IMR-90 (cell line): ENCODE data around the gene DAD1. TPM values are rescaled to one million over a fixed set of nuclear protein-coding genes. Genes with fewer than 3 reads are reported as not detected.

Source experiments
- ATAC-seq: fragments of 200-7000 bp; cut with Tn5 transposase; 2 replicates; pipeline ENCODE4 v1.9.1; 2020; ENCODE audit warnings: low read depth, mild to moderate bottlenecking, moderate library complexity
- Bru-seq: library from RNA; stranded (reverse); fragments of 400-500 nt; gene quantifications from one replicate; lab custom pipeline; 2021; lab: Mats Ljungman, UMichigan
- BruChase-seq, 2 experiments: library from RNA; stranded (reverse); fragments of 400-500 nt; gene quantifications; one replicate each; lab custom pipeline; 2021; lab: Mats Ljungman, UMichigan
- BruUV-seq: library from RNA; stranded (reverse); fragments of 400-500 nt; replicated peaks from 2 replicates; lab custom pipeline; 2021; lab: Mats Ljungman, UMichigan
- CTCF ChIA-PET: fragments of 300-600 bp; formaldehyde crosslinking; extraction: SDS; loops from one replicate; lab custom pipeline; 2021; ENCODE audit warnings: antibody characterized with exemption; lab: Yijun Ruan, JAX
- POLR2A ChIA-PET: fragments of 300-600 bp; sonication (Branson Sonifier 250); formaldehyde crosslinking; loops from one replicate; lab custom pipeline; 2022; ENCODE audit warnings: antibody characterized with exemption; ENCODE audit not compliant: unreplicated experiment; lab: Charles Lee
- DNase-seq: peaks from one replicate; pipeline ENCODE4 v3.0.0; 2013
- H2AFZ ChIP-seq: replicated peaks from 2 replicates; pipeline ENCODE3; 2013; ENCODE audit warnings: low read length, mild to moderate bottlenecking; ENCODE audit not compliant: poor library complexity
- H2AK5ac ChIP-seq: 2 replicates; pipeline ENCODE4 v1.6.1; 2013; ENCODE audit warnings: low read depth, low read length, inconsistent platforms
- H2AK9ac ChIP-seq: replicated peaks from 2 replicates; pipeline ENCODE3; 2013; ENCODE audit warnings: mild to moderate bottlenecking, low read depth, low read length, moderate library complexity; ENCODE audit not compliant: poor library complexity
- H2BK120ac ChIP-seq: 2 replicates; pipeline ENCODE4 v1.6.1; 2013; ENCODE audit warnings: low read depth, low read length, inconsistent platforms
- H2BK15ac ChIP-seq: 3 replicates; pipeline ENCODE4 v1.6.1; 2013; ENCODE audit warnings: low read depth, low read length, inconsistent platforms
- H2BK20ac ChIP-seq: 2 replicates; pipeline ENCODE4 v1.6.1; 2013; ENCODE audit warnings: low read depth, mild to moderate bottlenecking, inconsistent platforms, low read length, moderate library complexity
- H2BK5ac ChIP-seq: 2 replicates; pipeline ENCODE4 v1.6.1; 2013; ENCODE audit warnings: mild to moderate bottlenecking, low read depth, low read length, inconsistent platforms; ENCODE audit not compliant: poor library complexity, severe bottlenecking
- H3K14ac ChIP-seq: replicated peaks from 2 replicates; pipeline ENCODE4 v1.6.1; 2013; ENCODE audit warnings: low read depth, low read length, inconsistent platforms
- H3K18ac ChIP-seq: 2 replicates; pipeline ENCODE4 v1.6.1; 2013; ENCODE audit warnings: low read depth, low read length, control low read depth
- H3K23ac ChIP-seq: 2 replicates; pipeline ENCODE4 v1.6.1; 2013; ENCODE audit warnings: low read depth, low read length, inconsistent platforms
- H3K27ac ChIP-seq: 2 replicates; pipeline ENCODE4 v1.5.1; 2013; ENCODE audit warnings: mild to moderate bottlenecking, control low read depth, low read length; ENCODE audit not compliant: insufficient read depth
- H3K27me3 ChIP-seq: 2 replicates; pipeline ENCODE4 v1.6.1; 2013; ENCODE audit warnings: low read length; ENCODE audit not compliant: control insufficient read depth, insufficient read depth
- H3K36me3 ChIP-seq: 2 replicates; pipeline ENCODE4 v1.6.1; 2013; ENCODE audit warnings: low read length, mixed read lengths; ENCODE audit not compliant: control insufficient read depth, insufficient read depth
- H3K4ac ChIP-seq: 2 replicates; pipeline ENCODE4 v1.6.1; 2013; ENCODE audit warnings: low read depth, low read length, inconsistent platforms
- H3K4me1 ChIP-seq: 2 replicates; pipeline ENCODE4 v1.6.1; 2013; ENCODE audit warnings: low read length, mixed read lengths; ENCODE audit not compliant: control insufficient read depth, insufficient read depth
- H3K4me2 ChIP-seq: 2 replicates; pipeline ENCODE4 v1.6.1; 2013; ENCODE audit warnings: low read depth, mild to moderate bottlenecking, control low read depth, low read length, moderate library complexity
- H3K4me3 ChIP-seq: 2 replicates; pipeline ENCODE4 v1.5.1; 2013; ENCODE audit warnings: low read depth, mild to moderate bottlenecking, control low read depth, low read length, moderate library complexity; ENCODE audit not compliant: insufficient read depth
- H3K56ac ChIP-seq: 2 replicates; pipeline ENCODE4 v1.6.1; 2013; ENCODE audit warnings: low read length, inconsistent platforms; ENCODE audit not compliant: insufficient read depth; ENCODE audit errors: extremely low read depth
- H3K79me1 ChIP-seq, 2 experiments: 2 replicates each; pipeline ENCODE4 v1.6.1; 2013; ENCODE audit warnings: low read length in 2 of 2, inconsistent platforms in 1 of 2, low read depth in 1 of 2
- H3K9ac ChIP-seq: 2 replicates; pipeline ENCODE4 v1.6.1; 2013; ENCODE audit warnings: low read depth, low read length, control low read depth
- H3K9me1 ChIP-seq: 2 replicates; pipeline ENCODE4 v1.6.1; 2013; ENCODE audit warnings: low read length, inconsistent platforms; ENCODE audit not compliant: insufficient read depth
- H3K9me3 ChIP-seq: 2 replicates; pipeline ENCODE4 v1.6.1; 2013; ENCODE audit warnings: low read length; ENCODE audit not compliant: control insufficient read depth, insufficient read depth
- H4K20me1 ChIP-seq: 2 replicates; pipeline ENCODE4 v1.6.1; 2013; ENCODE audit warnings: low read length, inconsistent platforms; ENCODE audit not compliant: insufficient read depth
- H4K5ac ChIP-seq: 2 replicates; pipeline ENCODE4 v1.6.1; 2013; ENCODE audit warnings: mild to moderate bottlenecking, low read depth, low read length, control low read depth
- H4K8ac ChIP-seq, 2 experiments: 2 replicates each; pipeline ENCODE4 v1.6.1; 2013; ENCODE audit warnings: low read depth in 2 of 2, low read length in 2 of 2, control low read depth in 1 of 2, inconsistent platforms in 1 of 2
- H4K91ac ChIP-seq: 2 replicates; pipeline ENCODE4 v1.6.1; 2013; ENCODE audit warnings: low read depth, low read length, inconsistent platforms; ENCODE audit not compliant: insufficient read depth
- BHLHE40 ChIP-seq: fragments of 150-350 bp; IDR thresholded peaks from 2 replicates; pipeline ENCODE4 v1.6.1; 2016; ENCODE audit warnings: mild to moderate bottlenecking, low read depth, low read length
- CEBPB ChIP-seq: IDR thresholded peaks from 2 replicates; pipeline ENCODE4 v1.6.1; 2012; ENCODE audit warnings: low read depth, low read length, improper control_type of control experiment
- CHD1 ChIP-seq: IDR thresholded peaks from 2 replicates; pipeline ENCODE4 v1.6.1; 2012; ENCODE audit warnings: low read depth, low read length, improper control_type of control experiment
- FOS ChIP-seq: fragments of 150-350 bp; IDR thresholded peaks from 2 replicates; pipeline ENCODE4 v1.6.1; 2016; ENCODE audit warnings: low read depth, low read length
- MAFK ChIP-seq: IDR thresholded peaks from 2 replicates; pipeline ENCODE4 v1.6.1; 2012; ENCODE audit warnings: low read depth, low read length, improper control_type of control experiment
- MAZ ChIP-seq: IDR thresholded peaks from 2 replicates; pipeline ENCODE4 v1.6.1; 2012; ENCODE audit warnings: low read depth, mild to moderate bottlenecking, low read length, improper control_type of control experiment, moderate library complexity, borderline replicate concordance
- MXI1 ChIP-seq: IDR thresholded peaks from 2 replicates; pipeline ENCODE4 v1.6.1; 2012; ENCODE audit warnings: low read depth, mild to moderate bottlenecking, low read length, moderate library complexity, borderline replicate concordance
- NFE2L2 ChIP-seq: fragments of 150-350 bp; IDR thresholded peaks from 2 replicates; pipeline ENCODE4 v1.6.1; 2016; ENCODE audit warnings: low read depth, mild to moderate bottlenecking, low read length
- POLR2A ChIP-seq: IDR thresholded peaks from 2 replicates; pipeline ENCODE4 v1.6.1; 2012; ENCODE audit warnings: mild to moderate bottlenecking, low read depth, low read length
- RAD21 ChIP-seq: IDR thresholded peaks from 2 replicates; pipeline ENCODE4 v1.6.1; 2012; ENCODE audit warnings: low read length, improper control_type of control experiment
- RCOR1 ChIP-seq: IDR thresholded peaks from 2 replicates; pipeline ENCODE4 v1.6.1; 2012; ENCODE audit warnings: mild to moderate bottlenecking, low read length, improper control_type of control experiment; ENCODE audit not compliant: insufficient replicate concordance
- RFX5 ChIP-seq: IDR thresholded peaks from 2 replicates; pipeline ENCODE4 v1.8.0; 2012; ENCODE audit warnings: low read depth, mild to moderate bottlenecking, low read length, moderate library complexity
- SMC3 ChIP-seq: fragments of 150-350 bp; IDR thresholded peaks from 2 replicates; pipeline ENCODE4 v1.6.1; 2016; ENCODE audit warnings: low read depth, mild to moderate bottlenecking, antibody characterized with exemption, low read length, moderate library complexity
- WGBS, 2 experiments: methylation state at CpG; one replicate each; pipeline versions ENCODE4 v1.1.5 to v1.1.7; 2013; ENCODE audit warnings: missing lambda C conversion rate in 2 of 2; ENCODE audit not compliant: insufficient read length in 1 of 2; ENCODE audit errors: extremely low coverage in 2 of 2; 5-methylcytosine and 5-hydroxymethylcytosine counted together
- dilution Hi-C: fragments of 300-500 bp; cut with HindIII; formaldehyde crosslinking; loops from one replicate; pipeline ENCODE4 v1.14.3; 2018; ENCODE audit warnings: low sequenced_read_pairs; ENCODE audit not compliant: unreplicated experiment
- in situ Hi-C: fragments of 300-500 bp; cut with MboI; formaldehyde crosslinking; loops from 3 replicates; pipeline ENCODE4 v1.14.3; 2019; ENCODE audit warnings: low sequenced_read_pairs, inconsistent platforms, mixed read lengths
- intact Hi-C: fragments of 100-400 bp; cut with micrococcal nuclease; formaldehyde crosslinking; loops from 2 replicates; pipeline ENCODE4 v1.10.0; 2022
- long read RNA-seq: library from polyadenylated mRNA; unstranded; transcript quantifications from one replicate; pipeline ENCODE4 v2.0.0, GENCODE V29; 2021; ENCODE audit not compliant: unreplicated experiment
- polyA plus RNA-seq, 3 experiments: library from polyadenylated mRNA; depleted of rRNA; stranded (reverse); fragments of >200 nt; gene quantifications; 2 replicates each; pipeline ENCODE4 v1.2.3, GENCODE V29; 2012; ENCODE audit warnings: low replicate concordance in 1 of 3
- total RNA-seq: library from RNA; depleted of rRNA; stranded (reverse); fragments of >200 nt; gene quantifications from 2 replicates; pipeline ENCODE4 v1.2.3, GENCODE V29; 2012; rRNA removed
- TF ChIP-seq, protein P1 (sequence below): fragments of 150-350 bp; IDR thresholded peaks from 2 replicates; pipeline ENCODE4 v1.6.1; 2016; ENCODE audit warnings: low read depth, mild to moderate bottlenecking, low read length, moderate library complexity, borderline replicate concordance

DAD1 gene
- total RNA-seq, result 396 and 449 TPM in 2 replicates
- polyA plus RNA-seq (2012; rRNA removed), result 448 and 496 TPM in 2 replicates
- 412 and 479 TPM in 2 replicates for polyA plus RNA-seq (2012; cell fraction: cytosol; rRNA removed)
- polyA plus RNA-seq (2012; cell fraction: nucleus; rRNA removed; ENCODE audit: low replicate concordance), result 92.7 and 197 TPM in 2 replicates
- percentile 80 among the genes with signal in this experiment for Bru-seq, nascent RNA
- percentile 83 among the genes with signal in this experiment for BruChase-seq, experiment 1, labeled RNA remaining after a 6-hour chase
- percentile 79 among the genes with signal in this experiment for BruChase-seq, experiment 2, labeled RNA remaining after a 2-hour chase
- long read RNA-seq, transcript DAD1-201 (3 exons, 731 nt), result major isoform, 113 of 132 reads
- long read RNA-seq, partial matches to known transcripts, result 10 of 132 reads
- long read RNA-seq, other reads (novel, unspliced or antisense), result 5 of 132 reads

DNA sequence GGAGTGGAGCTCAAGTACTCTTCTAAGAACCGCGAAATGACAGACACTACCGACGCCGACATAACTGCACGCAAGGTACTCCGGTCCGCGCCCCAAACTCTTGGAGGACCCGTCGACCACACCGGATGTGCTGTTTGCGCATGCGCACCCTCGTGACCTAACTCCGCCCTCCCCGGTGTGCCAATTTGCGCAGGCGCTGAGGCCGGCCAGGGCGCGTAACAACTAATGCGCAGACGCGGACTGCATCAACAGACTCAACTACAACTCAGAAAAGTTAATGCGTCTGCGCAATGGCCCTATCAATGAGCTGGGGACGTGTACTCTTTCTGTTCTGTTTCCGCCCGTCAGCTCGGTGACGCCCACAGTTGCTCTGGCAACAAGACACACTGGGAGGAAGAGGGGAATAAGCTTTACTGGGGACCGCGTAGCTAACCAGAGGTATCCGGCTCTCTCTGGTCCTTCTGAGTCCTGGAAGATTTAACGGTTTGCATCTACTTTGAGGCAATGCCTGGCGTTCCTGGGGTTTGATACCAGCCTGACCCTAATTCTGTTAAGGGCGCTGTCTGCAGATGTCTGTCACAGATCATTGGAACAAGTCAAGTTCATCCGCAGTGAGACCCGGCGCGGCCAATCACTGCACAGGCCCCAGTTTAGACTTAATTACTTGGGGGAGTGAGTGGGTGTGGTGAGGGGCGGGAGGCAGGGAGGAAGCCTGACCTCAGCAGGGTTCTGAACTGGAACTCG lies at the start of gene DAD1:
DAD1 (minus strand) TSS at position 129 of the 744 bp plus-strand sequence; CDS start at position 62, 67 bp downstream.
- peak within 1 kb of the TSS; percentile 89 for H3K9ac ChIP-seq
- peak within 1 kb of the TSS; percentile 75 to 95 for H4K8ac ChIP-seq
- H3K4ac ChIP-seq, result peak within 1 kb of the TSS; percentile 90
- WGBS, 2 experiments, result 0% methylated on average over 22 of the region's 44 CpGs; no CpG with 5 or more reads in 1 of the 2 experiments
- peak within 1 kb of the TSS; percentile 97; the same call in 1 of the 2 replicates for H3K23ac ChIP-seq
- 0 out of 2 replicates have a peak within 1 kb of the TSS, but pooled peaks have one; percentile 21 for H2BK20ac ChIP-seq
- ATAC-seq, result peak; percentile 95
- BruUV-seq, result no TSS peak
- H4K5ac ChIP-seq, result peak within 1 kb of the TSS; percentile 75
- peaks cover under 1% of the 10 kb centered on the region for H3K9me1 ChIP-seq
- peak within 1 kb of the TSS; percentile 99 for H3K14ac ChIP-seq
- peaks cover 3% of the 10 kb centered on the region for H3K4me1 ChIP-seq
- H2BK5ac ChIP-seq, result peak within 1 kb of the TSS; percentile 61
- H2AK5ac ChIP-seq, result peak within 1 kb of the TSS; percentile 89
- H3K4me3 ChIP-seq, result peak within 1 kb of the TSS; percentile 63
- H3K36me3 ChIP-seq, result peaks cover under 1% of the 10 kb centered on the region
- H3K27ac ChIP-seq, result peak within 1 kb of the TSS; percentile 75
- dilution Hi-C loops, result no loop called here
- POLR2A ChIA-PET, result interaction anchor here (0.9 to 1.1 kb wide), 3 partner anchors 10 to 393 kb away, joined by 3 to 6 read pairs (median 5); partner anchors contain the start of genes AJUBA and OXA1L
- DNase-seq, result peak; percentile 100
- H3K27me3 ChIP-seq, result no peaks in the 10 kb centered on the region; the same call in 1 of the 2 replicates
- peak within 1 kb of the TSS; percentile 96 for H2AFZ ChIP-seq
- no peaks in the 10 kb centered on the region for H3K9me3 ChIP-seq
- peak within 1 kb of the TSS; percentile 20; the same call in 2 of the 3 replicates for H2BK15ac ChIP-seq
- H2AK9ac ChIP-seq, result peak within 1 kb of the TSS; percentile 97
- peak within 1 kb of the TSS; percentile 85 for H3K4me2 ChIP-seq
- CTCF ChIA-PET, result interaction anchor here (1.5 to 2.6 kb wide), 4 partner anchors 9 to 64 kb away, joined by 4 to 14 read pairs (median 8); partner anchors contain the start of gene ABHD4
- intact Hi-C loops, result no loop called here
- peaks cover 3% of the 10 kb centered on the region for H4K20me1 ChIP-seq
- H3K18ac ChIP-seq, result peak within 1 kb of the TSS; percentile 33
- H3K79me1 ChIP-seq, result peaks cover 4 to 29% of the 10 kb centered on the region in 2 experiments; a peak in 2 of 4 replicates
- in situ Hi-C loops, result loop anchor here (10.0 kb wide), 1 partner anchor 256 kb away; no protein-coding TSS in a partner anchor
- peak within 1 kb of the TSS; percentile 72 for H2BK120ac ChIP-seq
- H3K56ac ChIP-seq, result peak within 1 kb of the TSS; percentile 88
- H4K91ac ChIP-seq, result peak within 1 kb of the TSS; percentile 87
- no peak for TF ChIP-seq SMC3
- no peak for TF ChIP-seq RCOR1
- peak; percentile 97 for TF ChIP-seq POLR2A
- TF ChIP-seq, protein P1, sequence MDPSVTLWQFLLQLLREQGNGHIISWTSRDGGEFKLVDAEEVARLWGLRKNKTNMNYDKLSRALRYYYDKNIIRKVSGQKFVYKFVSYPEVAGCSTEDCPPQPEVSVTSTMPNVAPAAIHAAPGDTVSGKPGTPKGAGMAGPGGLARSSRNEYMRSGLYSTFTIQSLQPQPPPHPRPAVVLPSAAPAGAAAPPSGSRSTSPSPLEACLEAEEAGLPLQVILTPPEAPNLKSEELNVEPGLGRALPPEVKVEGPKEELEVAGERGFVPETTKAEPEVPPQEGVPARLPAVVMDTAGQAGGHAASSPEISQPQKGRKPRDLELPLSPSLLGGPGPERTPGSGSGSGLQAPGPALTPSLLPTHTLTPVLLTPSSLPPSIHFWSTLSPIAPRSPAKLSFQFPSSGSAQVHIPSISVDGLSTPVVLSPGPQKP, result no peak
- no peak for TF ChIP-seq CHD1
- no peak for TF ChIP-seq RFX5
- no peak; the same call in 1 of the 2 replicates for TF ChIP-seq MAFK
- no peak for TF ChIP-seq FOS
- peak; percentile 24 for TF ChIP-seq MXI1
- no peak for TF ChIP-seq NFE2L2
- TF ChIP-seq RAD21, result no peak
- TF ChIP-seq BHLHE40, result no peak
- TF ChIP-seq CEBPB, result no peak
- TF ChIP-seq MAZ, result peak; percentile 10; the same call in 1 of the 2 replicates
